Adrenal gland (tissue), 5 donors: ENCODE measurements around the gene MAD1L1.

Experiments
- CTCF ChIP-seq, 6 experiments: fragments of 450-650 bp in 4 of 6; fragments of 200-600 bp in 2 of 6; sonication (generic) in 1 of 6; IDR thresholded peaks; 1 replicate in 5 of 6; 2 replicates in 1 of 6; pipeline versions ENCODE4 v1.5.1 to v1.8.0; 2016 to 2021; ENCODE audit warnings: antibody characterized with exemption in 6 of 6, mild to moderate bottlenecking in 2 of 6, moderate library complexity in 1 of 6
- POLR2A ChIP-seq, 2 donors: fragments of 450-650 bp; IDR thresholded peaks; one replicate each; pipeline ENCODE4 v1.6.1; 2017; ENCODE audit warnings: antibody characterized with exemption in 2 of 2, mild to moderate bottlenecking in 2 of 2, moderate library complexity in 1 of 2
- donor health status: DM: no; HTN: no; CAD: no.

GRCh38 chr7:1934017-1934416, 298.7 kb downstream of the MAD1L1 start:
- TF ChIP-seq CTCF (IDR thresholded peaks at IDR 0.05): no peak
- TF ChIP-seq POLR2A (IDR thresholded peaks at IDR 0.05): no peak
